Stimulated activated CD8-positive, alpha-beta memory T cell treated with anti-CD3 and anti-CD28 coated beads, Interleukin-4, amount 100 ng/mL, for 1 hour (primary cell): Measurements from ENCODE around the gene PRKACB.

Source experiments
- DNase-seq, 2 donors: peaks; one replicate each; pipeline ENCODE4 v3.0.0-alpha.2; 2020; ENCODE audit warnings: low read depth in 2 of 2, low spot score in 1 of 2

PRKACB gene

DNA sequence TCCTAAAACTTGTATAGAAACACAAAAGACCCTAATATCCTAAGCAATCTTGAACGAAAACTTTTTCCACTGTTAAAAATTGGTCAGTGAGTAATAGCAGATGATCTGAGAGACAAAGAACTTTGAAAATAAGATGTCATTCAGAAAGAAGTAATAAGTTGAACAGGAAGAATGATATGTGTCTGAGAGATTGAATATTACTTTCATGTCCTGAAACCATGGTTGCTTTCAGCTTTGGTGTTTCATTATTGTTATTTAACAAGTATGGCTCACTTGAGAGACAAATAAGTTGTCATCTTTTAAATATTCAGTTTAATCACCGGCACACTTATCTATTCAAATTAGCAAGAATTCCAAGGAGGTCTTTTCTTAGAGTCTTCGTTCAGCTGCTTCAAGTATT, 11.4 kb downstream of the PRKACB start:
- DNase-seq, result no peak

GRCh38 chr1:84156210-84156621, 12.1 kb downstream of the PRKACB start:
- DNase-seq, result no peak

GRCh38 chr1:84159533-84160240, 15.6 kb downstream of the PRKACB start:
- DNase-seq, result no peak

GRCh38 chr1:84162295-84162694, 18.2 kb downstream of the PRKACB start:
- DNase-seq, result no peak

DNA sequence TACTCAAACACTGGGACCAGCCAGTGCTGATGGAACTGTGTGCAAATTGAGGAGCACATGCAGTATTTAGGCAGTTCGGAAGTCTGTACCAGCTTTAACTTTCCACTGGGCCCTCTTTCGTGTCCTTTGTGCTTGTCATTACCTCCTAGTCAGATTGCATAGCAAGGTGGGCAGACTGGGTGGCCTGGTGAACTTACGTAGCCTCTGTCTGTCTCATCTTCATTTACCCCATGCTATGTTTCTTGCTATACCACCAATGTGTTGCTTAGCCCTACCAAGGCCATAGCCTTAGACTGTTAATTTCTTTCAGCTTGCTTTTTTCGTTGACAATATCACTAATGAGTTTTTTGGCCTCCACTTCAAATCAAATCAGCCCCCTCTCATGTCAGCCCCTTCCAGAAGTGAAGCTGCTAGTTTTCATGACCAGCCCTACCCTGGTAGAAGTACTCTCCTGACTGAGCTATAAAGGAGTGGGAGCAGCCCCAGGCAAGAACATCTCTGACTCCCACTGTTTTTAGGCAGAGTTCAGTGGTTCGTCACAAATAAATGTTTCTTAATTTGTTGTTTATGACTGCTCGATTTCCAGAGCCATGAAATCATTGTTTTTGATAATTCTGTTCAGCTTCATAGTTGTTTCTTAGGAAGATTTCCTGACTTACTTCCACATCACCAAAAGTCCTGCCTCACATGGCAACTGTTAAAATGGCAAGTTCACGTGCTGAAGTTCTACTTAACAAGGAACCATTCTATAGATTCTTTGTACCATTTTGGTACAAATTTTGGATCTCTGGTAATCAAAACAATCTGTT, 19.3 kb downstream of the PRKACB start:
- DNase-seq, result no peak

DNA sequence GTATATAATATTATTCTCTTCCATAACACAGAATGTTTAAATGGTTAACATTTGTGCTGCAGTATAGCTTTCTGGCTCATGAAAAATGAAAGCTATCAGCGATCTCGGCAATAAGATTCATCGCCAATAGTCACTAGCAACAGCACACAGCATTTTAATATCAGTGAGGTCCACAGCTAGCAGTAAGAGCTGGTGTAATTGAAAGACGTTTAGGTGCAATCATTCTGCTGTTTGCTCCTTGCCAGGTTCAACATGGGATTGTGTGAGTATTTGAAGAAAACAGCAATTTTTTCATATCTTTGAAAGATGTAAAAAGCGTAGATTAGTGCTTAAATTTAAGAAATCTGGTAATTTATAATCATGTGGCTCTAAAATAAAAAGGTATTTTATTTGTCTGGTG, 20.1 kb downstream of the PRKACB start:
- no peak for DNase-seq

DNA sequence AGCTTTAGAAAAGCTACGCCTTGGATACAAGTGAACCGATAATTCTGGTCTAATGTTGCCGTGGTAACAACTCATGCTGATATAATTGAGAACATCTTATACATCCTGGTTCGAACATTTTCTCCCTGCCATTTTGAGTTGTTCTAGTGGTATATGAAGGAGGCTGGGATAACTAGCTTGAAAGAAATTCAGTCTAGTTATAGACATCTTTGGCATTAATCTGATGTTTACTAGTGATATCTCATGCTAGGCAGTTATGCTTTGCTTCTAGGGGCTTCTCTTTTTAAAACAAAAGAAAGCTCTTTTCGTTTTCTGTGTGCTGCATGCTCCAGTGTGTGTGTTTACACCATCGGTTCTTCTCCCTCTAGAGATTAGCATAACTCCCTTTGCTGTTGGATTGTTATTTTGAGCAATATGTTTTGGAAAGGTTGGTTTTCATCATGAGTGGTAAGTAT, 20.5 kb downstream of the PRKACB start:
- no peak for DNase-seq

GRCh38 chr1:84165601-84166000, 21.5 kb downstream of the PRKACB start:
- DNase-seq, result no peak

DNA sequence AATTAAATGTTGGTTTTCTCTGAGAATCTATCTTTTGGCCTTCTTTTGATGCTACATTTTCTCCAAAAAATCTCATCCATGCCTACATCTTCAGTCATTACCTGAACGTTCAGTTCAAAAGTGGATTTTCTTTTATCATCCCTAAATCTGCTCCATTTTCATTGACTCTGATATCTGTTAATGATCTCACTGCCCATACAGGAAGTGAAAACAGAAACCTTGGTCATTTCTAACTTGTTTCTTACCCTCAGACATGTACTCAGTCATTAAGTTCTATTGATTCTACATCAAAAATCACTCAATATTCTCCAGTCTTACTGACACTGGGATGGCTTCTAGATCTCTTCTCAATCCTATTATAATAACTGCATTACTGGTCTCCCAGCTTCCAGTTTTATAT, 22.7 kb downstream of the PRKACB start:
- no peak for DNase-seq

GRCh38 chr1:84168783-84169182, 24.7 kb downstream of the PRKACB start:
- DNase-seq, result no peak

GRCh38 chr1:84170171-84170570, 26.1 kb downstream of the PRKACB start:
- DNase-seq, result no peak

DNA sequence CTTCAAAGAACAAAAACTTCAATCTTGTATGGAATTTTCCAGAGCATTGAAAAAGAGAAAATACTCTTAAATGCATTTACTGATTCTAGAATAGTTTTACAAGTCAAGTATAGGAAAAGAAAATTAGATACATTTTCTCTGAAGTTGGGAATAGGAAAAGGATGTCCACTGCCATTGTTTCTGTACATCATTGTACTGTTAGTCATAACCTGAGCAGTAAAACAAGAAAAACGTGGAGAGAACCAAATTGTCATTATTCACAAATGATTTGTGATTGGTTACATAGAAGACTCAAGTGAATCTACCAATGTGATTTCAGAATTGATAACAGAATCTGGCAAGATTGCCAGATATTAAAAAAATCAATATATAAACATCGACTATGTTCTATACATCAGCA, 27.4 kb downstream of the PRKACB start:
- DNase-seq, result no peak

- no peak for DNase-seq
Measured at GRCh38 chr1:84174051-84174556, 30.0 kb downstream of the PRKACB start.

- no peak for DNase-seq
Measured at GRCh38 chr1:84181350-84182005, 37.4 kb downstream of the PRKACB start.

DNA sequence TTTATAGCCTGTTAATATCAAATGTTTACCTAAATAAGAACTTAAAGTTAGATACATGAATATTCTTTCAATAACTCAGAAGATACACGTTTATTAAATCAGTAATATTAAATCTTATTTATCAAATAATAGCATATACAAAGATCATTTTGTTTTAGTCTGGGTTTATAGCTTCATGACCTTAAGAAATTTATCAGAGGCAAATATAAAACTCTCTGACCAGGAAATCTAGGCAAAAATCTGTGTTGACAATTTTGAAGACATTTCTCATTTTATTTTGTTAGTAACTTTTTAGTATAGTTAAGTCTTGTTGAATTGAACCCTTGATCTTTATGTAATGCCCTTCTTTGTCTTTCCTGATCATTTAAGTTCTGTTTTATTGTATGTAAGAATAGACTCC, 46.4 kb downstream of the PRKACB start:
- DNase-seq, result no peak

- no peak for DNase-seq
Measured at GRCh38 chr1:84192681-84193080, 48.6 kb downstream of the PRKACB start.

- no peak for DNase-seq
Measured at GRCh38 chr1:84198832-84199231, 54.8 kb downstream of the PRKACB start.

- no peak for DNase-seq
Measured at GRCh38 chr1:84199257-84199656, 55.2 kb downstream of the PRKACB start.

GRCh38 chr1:84202126-84202525, 58.1 kb downstream of the PRKACB start:
- no peak for DNase-seq

DNA sequence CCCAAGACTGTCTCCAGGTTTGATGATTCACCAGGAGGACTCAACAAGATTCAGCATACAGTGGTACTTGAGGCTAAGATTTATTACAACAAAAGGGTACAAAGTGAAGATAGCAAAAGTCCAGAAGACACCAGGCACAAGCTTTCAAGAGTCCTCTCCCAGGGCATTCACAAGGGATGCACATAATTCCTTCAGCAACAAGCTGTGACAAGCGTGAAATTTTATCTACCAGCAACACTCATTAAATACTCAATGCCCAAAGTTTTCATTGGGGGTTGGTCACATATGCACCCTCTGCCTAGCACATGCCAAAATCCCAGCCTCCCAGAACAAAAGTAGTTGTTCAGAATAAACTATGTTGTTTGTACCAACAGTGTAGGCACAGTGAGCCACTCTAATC, 62.3 kb downstream of the PRKACB start:
- no peak for DNase-seq

DNA sequence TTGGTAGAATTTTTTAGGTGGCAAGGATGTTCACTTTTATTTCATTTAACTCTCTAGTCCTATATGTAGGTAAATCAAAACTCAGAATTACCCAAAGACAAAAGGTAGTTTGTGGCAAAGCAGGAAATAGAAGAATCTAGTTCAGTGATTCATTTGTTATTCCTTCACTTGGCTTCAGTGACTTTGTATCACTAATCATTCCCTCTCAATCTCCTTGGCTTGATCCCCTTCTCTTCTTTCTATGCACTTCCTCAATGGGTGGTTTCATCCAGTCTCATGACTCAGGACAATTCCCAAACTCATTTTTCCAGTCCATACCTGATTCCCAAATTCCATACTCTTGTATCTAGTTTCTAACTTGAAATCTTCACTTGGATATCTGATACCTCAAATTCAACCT, 64.9 kb downstream of the PRKACB start:
- DNase-seq, result no peak
